IPS-20b (cell line): ENCODE measurements around the gene HMG20A.

ENCODE experiments used
- H3K27ac ChIP-seq: one replicate; pipeline ENCODE4 v1.5.1; 2013; ENCODE audit warnings: low read length
- H3K27me3 ChIP-seq: 2 replicates; pipeline ENCODE4 v1.6.1; 2013; ENCODE audit warnings: mild to moderate bottlenecking, low read length, inconsistent platforms; ENCODE audit not compliant: insufficient read depth
- H3K36me3 ChIP-seq: 2 replicates; pipeline ENCODE4 v1.6.1; 2013; ENCODE audit warnings: low read depth, mild to moderate bottlenecking, inconsistent platforms, low read length, moderate library complexity; ENCODE audit not compliant: insufficient read depth
- H3K4me1 ChIP-seq: 2 replicates; pipeline ENCODE4 v1.6.1; 2013; ENCODE audit warnings: mild to moderate bottlenecking, control low read depth, inconsistent platforms, low read length, moderate library complexity; ENCODE audit not compliant: insufficient read depth
- H3K4me3 ChIP-seq: 2 replicates; pipeline ENCODE4 v1.5.1; 2013; ENCODE audit warnings: mild to moderate bottlenecking, low read length, inconsistent platforms
- H3K9ac ChIP-seq: 2 replicates; pipeline ENCODE4 v1.6.1; 2013; ENCODE audit warnings: low read depth, mild to moderate bottlenecking, inconsistent platforms, low read length, moderate library complexity
- H3K9me3 ChIP-seq: 2 replicates; pipeline ENCODE4 v1.6.1; 2013; ENCODE audit warnings: mild to moderate bottlenecking, low read depth, low read length, inconsistent platforms; ENCODE audit not compliant: insufficient read depth

The HMG20A gene

GRCh38 chr15:77480859-77481633 is 60.4 kb downstream of the HMG20A start:
- no peak overlapping the region for H3K4me3 ChIP-seq
- H3K36me3 ChIP-seq, result peaks cover 48% of the 10 kb centered on the region
- no peaks in the 10 kb centered on the region for H3K27me3 ChIP-seq
- no peaks in the 10 kb centered on the region for H3K9me3 ChIP-seq
- H3K4me1 ChIP-seq, result peaks cover 51% of the 10 kb centered on the region
- no peak overlapping the region for H3K27ac ChIP-seq
- H3K9ac ChIP-seq, result no peak overlapping the region

GRCh38 chr15:77481670-77482069 is 61.0 kb downstream of the HMG20A start:
- Histone ChIP-seq H3K27me3 (no peaks in the 10 kb centered on the region), H3K36me3 (peaks cover 48% of the 10 kb centered on the region), H3K9me3 (no peaks in the 10 kb centered on the region), H3K9ac (no peak overlapping the region), H3K4me1 (peaks cover 46% of the 10 kb centered on the region), H3K27ac (peak overlapping the region; percentile 46), H3K4me3 (no peak overlapping the region)

- H3K9me3 ChIP-seq, result no peaks in the 10 kb centered on the region
- peak overlapping the region; percentile 7; the same call in 1 of the 2 replicates for H3K4me3 ChIP-seq
- peak overlapping the region; percentile 35 for H3K27ac ChIP-seq
- peaks cover 48% of the 10 kb centered on the region for H3K4me1 ChIP-seq
- no peaks in the 10 kb centered on the region for H3K27me3 ChIP-seq
- peaks cover 45% of the 10 kb centered on the region for H3K36me3 ChIP-seq
- H3K9ac ChIP-seq, result peak overlapping the region; percentile 8; the same call in 1 of the 2 replicates
Observed at GRCh38 chr15:77482570-77482969, 61.9 kb downstream of the HMG20A start.

- H3K36me3 ChIP-seq, result peaks cover 35% of the 10 kb centered on the region
- no peaks in the 10 kb centered on the region for H3K9me3 ChIP-seq
- peak overlapping the region; percentile 72 for H3K27ac ChIP-seq
- peak overlapping the region; percentile 7; the same call in 1 of the 2 replicates for H3K4me3 ChIP-seq
- H3K9ac ChIP-seq, result peak overlapping the region; percentile 35
- peaks cover 51% of the 10 kb centered on the region for H3K4me1 ChIP-seq
- H3K27me3 ChIP-seq, result no peaks in the 10 kb centered on the region
Observed at GRCh38 chr15:77483425-77484140, 62.9 kb downstream of the HMG20A start.

GRCh38 chr15:77484994-77485393 is 64.3 kb downstream of the HMG20A start:
- Histone ChIP-seq H3K27me3 (no peaks in the 10 kb centered on the region), H3K27ac (no peak overlapping the region), H3K9me3 (no peaks in the 10 kb centered on the region), H3K36me3 (peaks cover 21% of the 10 kb centered on the region), H3K4me1 (peaks cover 51% of the 10 kb centered on the region), H3K9ac (no peak overlapping the region), H3K4me3 (no peak overlapping the region)

GRCh38 chr15:77486542-77487468 is 66.1 kb downstream of the HMG20A start:
- Histone ChIP-seq H3K4me1 (peaks cover 43% of the 10 kb centered on the region), H3K27ac (no peak overlapping the region), H3K9me3 (no peaks in the 10 kb centered on the region), H3K27me3 (no peaks in the 10 kb centered on the region), H3K4me3 (no peak overlapping the region), H3K9ac (no peak overlapping the region), H3K36me3 (peaks cover 12% of the 10 kb centered on the region)

GRCh38 chr15:77487469-77487842 is 66.8 kb downstream of the HMG20A start:
- no peak overlapping the region for H3K9ac ChIP-seq
- H3K4me1 ChIP-seq, result peaks cover 37% of the 10 kb centered on the region
- H3K36me3 ChIP-seq, result peaks cover 12% of the 10 kb centered on the region
- H3K27ac ChIP-seq, result no peak overlapping the region
- no peak overlapping the region for H3K4me3 ChIP-seq
- no peaks in the 10 kb centered on the region for H3K9me3 ChIP-seq
- H3K27me3 ChIP-seq, result no peaks in the 10 kb centered on the region

- no peak overlapping the region for H3K4me3 ChIP-seq
- no peaks in the 10 kb centered on the region for H3K27me3 ChIP-seq
- H3K4me1 ChIP-seq, result peaks cover 32% of the 10 kb centered on the region
- H3K27ac ChIP-seq, result no peak overlapping the region
- no peaks in the 10 kb centered on the region for H3K9me3 ChIP-seq
- H3K36me3 ChIP-seq, result peaks cover 12% of the 10 kb centered on the region
- no peak overlapping the region for H3K9ac ChIP-seq
Observed at GRCh38 chr15:77487888-77488287, 67.2 kb downstream of the HMG20A start.

GRCh38 chr15:77489647-77490046 is 69.0 kb downstream of the HMG20A start:
- H3K9me3 ChIP-seq, result no peaks in the 10 kb centered on the region
- no peaks in the 10 kb centered on the region for H3K27me3 ChIP-seq
- peaks cover 16% of the 10 kb centered on the region for H3K4me1 ChIP-seq
- no peak overlapping the region for H3K4me3 ChIP-seq
- H3K27ac ChIP-seq, result no peak overlapping the region
- peaks cover 8% of the 10 kb centered on the region for H3K36me3 ChIP-seq
- no peak overlapping the region for H3K9ac ChIP-seq

- Histone ChIP-seq H3K27me3 (no peaks in the 10 kb centered on the region), H3K4me3 (no peak overlapping the region), H3K9ac (no peak overlapping the region), H3K36me3 (no peaks in the 10 kb centered on the region), H3K27ac (no peak overlapping the region), H3K9me3 (no peaks in the 10 kb centered on the region), H3K4me1 (peaks cover 25% of the 10 kb centered on the region; the same call in 1 of the 2 replicates)
Observed at GRCh38 chr15:77493324-77493907, 72.7 kb downstream of the HMG20A start.
